Endothelial cell (in vitro differentiated cells): ENCODE measurements around the gene CNP. TPM values are rescaled to one million over a fixed set of nuclear protein-coding genes. Genes with fewer than 3 reads are reported as not detected.

Experiments used
- DNase-seq: peaks from one replicate; pipeline ENCODE4 v3.0.0; 2021; ENCODE audit warnings: low spot score
- H3K27ac Mint-ChIP-seq: one replicate; pipeline ENCODE4 v1.8.0; 2021; ENCODE audit warnings: mixed read lengths, inconsistent platforms; ENCODE audit not compliant: unreplicated experiment
- H3K27me3 Mint-ChIP-seq: one replicate; pipeline ENCODE4 v1.8.0; 2021; ENCODE audit warnings: mild to moderate bottlenecking, moderate library complexity, mixed read lengths, inconsistent platforms; ENCODE audit not compliant: unreplicated experiment
- H3K36me3 Mint-ChIP-seq: one replicate; pipeline ENCODE4 v1.8.0; 2021; ENCODE audit warnings: mild to moderate bottlenecking, low read depth, mixed read lengths, inconsistent platforms; ENCODE audit not compliant: unreplicated experiment
- H3K4me1 Mint-ChIP-seq: one replicate; pipeline ENCODE4 v1.8.0; 2021; ENCODE audit warnings: mild to moderate bottlenecking, mixed read lengths, inconsistent platforms; ENCODE audit not compliant: unreplicated experiment
- H3K4me3 Mint-ChIP-seq: one replicate; pipeline ENCODE4 v1.8.0; 2021; ENCODE audit warnings: mild to moderate bottlenecking, mixed read lengths, inconsistent platforms; ENCODE audit not compliant: unreplicated experiment
- H3K9me3 Mint-ChIP-seq: one replicate; pipeline ENCODE4 v1.8.0; 2021; ENCODE audit warnings: mixed read lengths, inconsistent platforms; ENCODE audit not compliant: unreplicated experiment
- CTCF ChIP-seq: fragments of 200-600 bp; sonication (generic); IDR thresholded peaks from one replicate; pipeline ENCODE4 v1.5.0; 2021; ENCODE audit warnings: antibody characterized with exemption; ENCODE audit not compliant: unreplicated experiment
- total RNA-seq: library from RNA; stranded (reverse); fragmentation: NEBNext Ultra II Directional; extraction: Animal tissue kit (Norgen Biotek cat#: 25700); gene quantifications from one replicate; pipeline ENCODE4 v1.2.1, GENCODE V29; 2021; ENCODE audit not compliant: unreplicated experiment

The CNP gene
- total RNA-seq, 1 donor from 2014 or later, result 82.1 TPM

- no peaks in the 10 kb centered on the region for H3K9me3 Mint-ChIP-seq
- no peak for DNase-seq
Observed at GRCh38 chr17:41962111-41962510, 4.5 kb upstream of the CNP start.

GRCh38 chr17:41962768-41963434 is 3.7 kb upstream of the CNP start:
- Mint-ChIP-seq H3K27ac (no peak overlapping the region), H3K9me3 (no peaks in the 10 kb centered on the region)

More at GRCh38 chr17:41962111-41962510, 4.5 kb upstream of the CNP start:
- peaks cover 36% of the 10 kb centered on the region for H3K4me1 Mint-ChIP-seq
- TF ChIP-seq CTCF, result no peak
- H3K27ac Mint-ChIP-seq, result no peak overlapping the region
- H3K36me3 Mint-ChIP-seq, result peaks cover 3% of the 10 kb centered on the region
- peaks cover 15% of the 10 kb centered on the region for H3K27me3 Mint-ChIP-seq
- H3K4me3 Mint-ChIP-seq, result peak overlapping the region; percentile 31

GRCh38 chr17:41965694-41966462 is 717 bp upstream of the CNP start:
- TF ChIP-seq CTCF, result no peak
- DNase-seq, result peak; percentile 29
- Mint-ChIP-seq H3K27me3 (peaks cover 30% of the 10 kb centered on the region), H3K9me3 (no peaks in the 10 kb centered on the region), H3K4me1 (peaks cover 19% of the 10 kb centered on the region), H3K27ac (peak overlapping the region; percentile 36), H3K4me3 (peak overlapping the region; percentile 66), H3K36me3 (peaks cover 17% of the 10 kb centered on the region)

More at GRCh38 chr17:41962768-41963434, 3.7 kb upstream of the CNP start:
- H3K27me3 Mint-ChIP-seq, result peaks cover 17% of the 10 kb centered on the region
- DNase-seq, result peak; percentile 84
- H3K4me3 Mint-ChIP-seq, result no peak overlapping the region
- H3K36me3 Mint-ChIP-seq, result peaks cover 5% of the 10 kb centered on the region
- TF ChIP-seq CTCF, result peak; percentile 79
- H3K4me1 Mint-ChIP-seq, result peaks cover 30% of the 10 kb centered on the region

GRCh38 chr17:41967141-41967920 is 736 bp downstream of the CNP start:
- no peak for TF ChIP-seq CTCF
- Mint-ChIP-seq H3K4me3 (peak overlapping the region; percentile 81), H3K27ac (peak overlapping the region; percentile 6), H3K36me3 (peaks cover 18% of the 10 kb centered on the region), H3K9me3 (no peaks in the 10 kb centered on the region), H3K27me3 (peaks cover 30% of the 10 kb centered on the region), H3K4me1 (peaks cover 19% of the 10 kb centered on the region)
- DNase-seq, result no peak
